Stimulated activated CD4-positive, alpha-beta T cell treated with anti-CD3 and anti-CD28 coated beads, TNF-alpha, amount 100 ng/mL, for 1 hour (primary cell): ENCODE results near the gene EDC4.
A peak's percentile ranks its signal among the peaks of the same experiment; 100 is the strongest.

ENCODE experiments used
- DNase-seq, 3 donors: peaks; one replicate each; pipeline ENCODE4 v3.0.0-alpha.2; 2020; ENCODE audit warnings: low read depth in 3 of 3, low spot score in 1 of 3

Gene EDC4

GRCh38 chr16:67878846-67879245 lies 6.0 kb downstream of the EDC4 start:
- no peak for DNase-seq

- no peak for DNase-seq
Observed at GRCh38 chr16:67879462-67879861, 6.6 kb downstream of the EDC4 start.

- DNase-seq, result no peak
Observed at GRCh38 chr16:67879936-67880335, 7.1 kb downstream of the EDC4 start.

GRCh38 chr16:67880584-67880983 lies 7.7 kb downstream of the EDC4 start:
- no peak for DNase-seq

- no peak for DNase-seq
Observed at GRCh38 chr16:67881621-67882161, 8.8 kb downstream of the EDC4 start.

- DNase-seq, result no peak
Observed at GRCh38 chr16:67882374-67883145, 9.7 kb downstream of the EDC4 start.

GRCh38 chr16:67883146-67883871 lies 10.5 kb downstream of the EDC4 start:
- no peak for DNase-seq

GRCh38 chr16:67883872-67884261 lies 11.0 kb downstream of the EDC4 start:
- DNase-seq, result peak; percentile 34 to 66 (median 55)

- no peak for DNase-seq
Observed at GRCh38 chr16:67884684-67885083, 11.8 kb downstream of the EDC4 start, which contains the start of gene NRN1L. NRN1L (plus strand) TSS chr16:67884885; CDS start chr16:67884904, 19 bp downstream.

GRCh38 chr16:67885545-67885944 lies 12.7 kb downstream of the EDC4 start:
- DNase-seq, result no peak

- DNase-seq, result no peak
Observed at GRCh38 chr16:67885976-67886375, 13.1 kb downstream of the EDC4 start.

- DNase-seq, result no peak
Observed at GRCh38 chr16:67886387-67886786, 13.5 kb downstream of the EDC4 start.

GRCh38 chr16:67888331-67888730 lies 15.5 kb downstream of the EDC4 start:
- no peak for DNase-seq

- DNase-seq, result no peak
Observed at GRCh38 chr16:67892375-67892774, 19.5 kb downstream of the EDC4 start.

- peak; percentile 73 to 90 (median 82) for DNase-seq
Observed at GRCh38 chr16:67892899-67893742, 20.3 kb downstream of the EDC4 start, which contains the start of gene PSKH1. PSKH1 (plus strand) TSS chr16:67893254; CDS start chr16:67908750, 15,496 bp downstream.

GRCh38 chr16:67893743-67894399 lies 21.0 kb downstream of the EDC4 start:
- DNase-seq, result no peak

GRCh38 chr16:67897231-67897630 lies 24.4 kb downstream of the EDC4 start:
- no peak for DNase-seq

GRCh38 chr16:67901734-67902133 lies 28.9 kb downstream of the EDC4 start:
- DNase-seq, result no peak

- DNase-seq, result no peak
Observed at GRCh38 chr16:67902831-67903230, 30.0 kb downstream of the EDC4 start.

GRCh38 chr16:67907397-67908180 lies 34.7 kb downstream of the EDC4 start:
- DNase-seq, result no peak
